GM12878 (cell line): ENCODE data around the gene FASTK. TPM values are rescaled to one million over a fixed set of nuclear protein-coding genes. Genes with fewer than 3 reads are reported as not detected.

Source experiments
- ATAC-seq: fragments of 200-7000 bp; cut with Tn5 transposase; 3 replicates; pipeline ENCODE4 v1.9.1; 2020; ENCODE audit warnings: mild to moderate bottlenecking, moderate library complexity
- BruUV-seq: library from RNA; stranded (reverse); fragments of 400-500 nt; replicated peaks from 2 replicates; lab custom pipeline; 2021; lab: Mats Ljungman, UMichigan
- CTCF ChIA-PET: fragments of 300-600 bp; sonication (Branson Sonifier 250); formaldehyde crosslinking; extraction: SDS; loops from one replicate; lab custom pipeline; 2021; ENCODE audit warnings: inconsistent platforms; lab: Yijun Ruan, JAX
- POLR2A ChIA-PET: fragments of 350-600 bp; formaldehyde crosslinking; extraction: SDS; loops from one replicate; lab custom pipeline; 2021; ENCODE audit warnings: inconsistent platforms; lab: Charles Lee
- RAD21 ChIA-PET: fragments of 300-600 bp; sonication (Branson Sonifier 250); formaldehyde crosslinking; loops from one replicate; lab custom pipeline; 2023; ENCODE audit warnings: antibody characterized with exemption; ENCODE audit not compliant: unreplicated experiment; lab: Charles Lee
- SMC1A ChIA-PET: fragments of 300-600 bp; sonication (Branson Sonifier 250); formaldehyde crosslinking; loops from one replicate; lab custom pipeline; 2023; ENCODE audit not compliant: unreplicated experiment, uncharacterized antibody; lab: Charles Lee
- DNase-seq: peaks from one replicate; pipeline ENCODE4 v3.0.0-alpha.2; 2011; ENCODE audit warnings: low read depth, low spot score
- FAIRE-seq: peaks from 3 replicates; lab custom pipeline; 2011; peaks lifted over from hg19 to GRCh38; lab: Jason Lieb, UNC
- H2AFZ ChIP-seq: 2 replicates; pipeline ENCODE4 v1.6.0; 2011; ENCODE audit warnings: low read depth, low read length, control low read depth; ENCODE audit not compliant: control insufficient read depth
- H3K27ac ChIP-seq: 2 replicates; pipeline ENCODE4 v1.5.1; 2011; ENCODE audit warnings: control low read depth; ENCODE audit not compliant: control insufficient read depth, insufficient read depth
- H3K27me3 ChIP-seq, 2 experiments: replicated peaks in 1 of 2; 2 replicates each; pipeline versions ENCODE4 v1.6.0 to v1.6.1; 2011; ENCODE audit warnings: low read length in 1 of 2; ENCODE audit not compliant: control insufficient read depth in 2 of 2, insufficient read depth in 2 of 2
- H3K36me3 ChIP-seq, 2 experiments: 2 replicates each; pipeline ENCODE4 v1.5.1; 2011; ENCODE audit warnings: low read length in 1 of 2; ENCODE audit not compliant: control insufficient read depth in 2 of 2, insufficient read depth in 2 of 2
- H3K4me1 ChIP-seq: 2 replicates; pipeline ENCODE4 v1.6.1; 2011; ENCODE audit warnings: mild to moderate bottlenecking, low read length, moderate library complexity, mixed read lengths; ENCODE audit not compliant: control insufficient read depth, insufficient read depth
- H3K4me2 ChIP-seq: 2 replicates; pipeline ENCODE4 v1.6.0; 2011; ENCODE audit warnings: control low read depth; ENCODE audit not compliant: control insufficient read depth, insufficient read depth
- H3K4me3 ChIP-seq: fragments of 200-600 bp; sonication (generic); 2 replicates; pipeline ENCODE4 v1.5.1; 2016
- H3K79me2 ChIP-seq: 2 replicates; pipeline ENCODE4 v1.6.0; 2011; ENCODE audit warnings: low read length; ENCODE audit not compliant: control insufficient read depth, insufficient read depth
- H3K9ac ChIP-seq: 2 replicates; pipeline ENCODE4 v1.8.0; 2011; ENCODE audit warnings: low read length, control low read depth, mixed read lengths; ENCODE audit not compliant: control insufficient read depth, insufficient read depth
- H3K9me3 ChIP-seq: replicated peaks from 3 replicates; pipeline ENCODE4 v1.5.1; 2011; ENCODE audit warnings: mild to moderate bottlenecking, low read length; ENCODE audit not compliant: control insufficient read depth, insufficient read depth
- H4K20me1 ChIP-seq: 2 replicates; pipeline ENCODE4 v1.6.0; 2011; ENCODE audit not compliant: control insufficient read depth, insufficient read depth
- NKRF ChIP-seq: fragments of 450-650 bp; conservative IDR thresholded peaks from 2 replicates; pipeline ENCODE4 v1.6.1; 2017; ENCODE audit warnings: mild to moderate bottlenecking, moderate library complexity
- PAX8 ChIP-seq: fragments of 450-650 bp; IDR thresholded peaks from 2 replicates; pipeline ENCODE4 v1.6.1; 2017; ENCODE audit warnings: mild to moderate bottlenecking, moderate library complexity
- PML ChIP-seq: IDR thresholded peaks from 2 replicates; pipeline ENCODE4 v1.6.1; 2012; ENCODE audit warnings: low read length, inconsistent platforms
- RCOR1 ChIP-seq: conservative IDR thresholded peaks from 2 replicates; pipeline ENCODE4 v1.6.1; 2012; ENCODE audit warnings: low read depth, low read length, improper control_type of control experiment
- SREBF1 ChIP-seq: IDR thresholded peaks from 2 replicates; pipeline ENCODE4 v1.6.1; 2012; ENCODE audit warnings: mild to moderate bottlenecking, low read length
- WGBS: methylation state at CpG from one replicate; pipeline ENCODE4 v1.1.6; 2016; ENCODE audit warnings: low lambda C conversion rate; ENCODE audit not compliant: insufficient replicate concordance, insufficient coverage; ENCODE audit errors: missing lambda C conversion rate; 5-methylcytosine and 5-hydroxymethylcytosine counted together
- in situ Hi-C: fragments of 300-500 bp; cut with MboI; formaldehyde crosslinking; loops from 9 replicates; pipeline ENCODE4 v1.14.3; 2018; ENCODE audit warnings: mixed read lengths
- intact Hi-C: fragments of 100-400 bp; cut with micrococcal nuclease; formaldehyde crosslinking; loops from one replicate; pipeline ENCODE4 v1.14.2; 2022; ENCODE audit not compliant: unreplicated experiment
- polyA plus RNA-seq, 11 experiments: library from polyadenylated mRNA; depleted of rRNA in 4 of 11; unstranded in 6 of 11; stranded (reverse) in 5 of 11; fragments of >200 nt; fragmentation: Nextera tagmentation in 4 of 11; fragmentation: Illumina TruSeq in 1 of 11; extraction: Ambion mirVana in 4 of 11; extraction: Trizol in 1 of 11; gene quantifications; 1 replicate in 1 of 11; 2 replicates in 10 of 11; pipeline versions ENCODE4 v1.2.1 to v1.2.3, GENCODE V29; 2011 to 2016; ENCODE audit warnings: inconsistent platforms in 2 of 11, missing spikeins in 2 of 11, low read depth in 1 of 11
- total RNA-seq, 4 experiments: library from RNA; depleted of rRNA in 3 of 4; stranded (reverse); fragments of >200 nt in 3 of 4; fragmentation: Illumina TruSeq in 1 of 4; extraction: Trizol in 1 of 4; gene quantifications; 2 replicates each; pipeline versions ENCODE4 v1.2.1 to v1.2.3, GENCODE V29; 2013 to 2021
- TF ChIP-seq, protein P1 (sequence below): fragments of 150-350 bp; IDR thresholded peaks from 2 replicates; pipeline ENCODE4 v1.6.1; 2014; ENCODE audit warnings: mild to moderate bottlenecking, low read depth, low read length

The FASTK gene
- total and polyA plus RNA-seq, 10 of the 15 experiments (the other 5 are each of a cell fraction or from before 2014, with no cell fraction given) = 0.19 to 102 (median 54.5) TPM

- Histone ChIP-seq H3K27ac (no peak overlapping the region), H3K9ac (no peak overlapping the region), H3K79me2 (peaks cover 44% of the 10 kb centered on the region), H3K4me1 (no peaks in the 10 kb centered on the region; the same call in 1 of the 2 replicates), H2AFZ (no peak overlapping the region), H3K27me3 (no peaks in the 10 kb centered on the region), H3K36me3 (peaks cover 0 to 7% of the 10 kb centered on the region in 2 experiments; a peak in 3 of 4 replicates), H3K4me3 (no peak overlapping the region), H3K9me3 (no peaks in the 10 kb centered on the region), H4K20me1 (no peaks in the 10 kb centered on the region; the same call in 1 of the 2 replicates), H3K4me2 (no peak overlapping the region)
- intact Hi-C loops (no loop called here), in situ Hi-C loops (no loop called here)
- ATAC-seq = no peak
- POLR2A ChIA-PET = no interaction called here
- SMC1A ChIA-PET = interaction anchor here (1.0 kb wide), 1 partner anchor 314 kb away, joined by 3 read pairs; no protein-coding TSS in a partner anchor
- CTCF ChIA-PET = interaction anchor here (0.6 to 1.7 kb wide), 2 partner anchors 15 to 207 kb away, joined by 3 to 6 read pairs; no protein-coding TSS in a partner anchor
- WGBS = 86% methylated on average over 17 of the region's 17 CpGs
- TF ChIP-seq PML (no peak), SREBF1 (no peak), PAX8 (no peak), RCOR1 (no peak), NKRF (no peak)
- TF ChIP-seq, protein P1, sequence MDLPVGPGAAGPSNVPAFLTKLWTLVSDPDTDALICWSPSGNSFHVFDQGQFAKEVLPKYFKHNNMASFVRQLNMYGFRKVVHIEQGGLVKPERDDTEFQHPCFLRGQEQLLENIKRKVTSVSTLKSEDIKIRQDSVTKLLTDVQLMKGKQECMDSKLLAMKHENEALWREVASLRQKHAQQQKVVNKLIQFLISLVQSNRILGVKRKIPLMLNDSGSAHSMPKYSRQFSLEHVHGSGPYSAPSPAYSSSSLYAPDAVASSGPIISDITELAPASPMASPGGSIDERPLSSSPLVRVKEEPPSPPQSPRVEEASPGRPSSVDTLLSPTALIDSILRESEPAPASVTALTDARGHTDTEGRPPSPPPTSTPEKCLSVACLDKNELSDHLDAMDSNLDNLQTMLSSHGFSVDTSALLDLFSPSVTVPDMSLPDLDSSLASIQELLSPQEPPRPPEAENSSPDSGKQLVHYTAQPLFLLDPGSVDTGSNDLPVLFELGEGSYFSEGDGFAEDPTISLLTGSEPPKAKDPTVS = peak; percentile 84; the same call in 1 of the 2 replicates
- BruUV-seq = no TSS peak
- FAIRE-seq = no peak
- RAD21 ChIA-PET = no interaction called here
- no peak for DNase-seq
These were observed 15.3 kb upstream of the FASTK start for GRCh38 chr7:151095828-151096475.
